Subcutaneous abdominal adipose tissue (tissue), 5 donors: ENCODE measurements around the gene PAH.

Experiments
- H3K27ac ChIP-seq: one replicate; pipeline ENCODE4 v1.7.0; 2013; ENCODE audit warnings: low read depth, mild to moderate bottlenecking, inconsistent platforms, low read length, moderate library complexity
- H3K27me3 ChIP-seq, 5 donors: one replicate each; pipeline ENCODE4 v1.7.0; 2013; ENCODE audit warnings: low read length in 5 of 5, inconsistent platforms in 1 of 5; ENCODE audit not compliant: control insufficient read depth in 5 of 5, insufficient read depth in 4 of 5
- H3K36me3 ChIP-seq, 5 donors: one replicate each; pipeline ENCODE4 v1.7.0; 2013; ENCODE audit warnings: low read length in 5 of 5; ENCODE audit not compliant: control insufficient read depth in 5 of 5, insufficient read depth in 5 of 5
- H3K4me1 ChIP-seq, 5 donors: one replicate each; pipeline ENCODE4 v1.7.0; 2013; ENCODE audit warnings: low read length in 5 of 5, mild to moderate bottlenecking in 3 of 5, moderate library complexity in 1 of 5; ENCODE audit not compliant: control insufficient read depth in 5 of 5, insufficient read depth in 5 of 5
- H3K4me3 ChIP-seq, 5 donors: one replicate each; pipeline ENCODE4 v1.7.0; 2013; ENCODE audit warnings: low read length in 5 of 5, low read depth in 1 of 5
- H3K9ac ChIP-seq, 5 donors: one replicate each; pipeline ENCODE4 v1.7.0; 2013; ENCODE audit warnings: low read length in 5 of 5, mild to moderate bottlenecking in 4 of 5, moderate library complexity in 3 of 5
- H3K9me3 ChIP-seq, 5 donors: one replicate each; pipeline ENCODE4 v1.7.0; 2013; ENCODE audit warnings: low read length in 5 of 5; ENCODE audit not compliant: control insufficient read depth in 5 of 5
- donor health status: healthy.
- donor health status: healthy.
- donor health status: healthy.
- donor health status: healthy.
- donor health status: healthy.

Gene PAH

DNA sequence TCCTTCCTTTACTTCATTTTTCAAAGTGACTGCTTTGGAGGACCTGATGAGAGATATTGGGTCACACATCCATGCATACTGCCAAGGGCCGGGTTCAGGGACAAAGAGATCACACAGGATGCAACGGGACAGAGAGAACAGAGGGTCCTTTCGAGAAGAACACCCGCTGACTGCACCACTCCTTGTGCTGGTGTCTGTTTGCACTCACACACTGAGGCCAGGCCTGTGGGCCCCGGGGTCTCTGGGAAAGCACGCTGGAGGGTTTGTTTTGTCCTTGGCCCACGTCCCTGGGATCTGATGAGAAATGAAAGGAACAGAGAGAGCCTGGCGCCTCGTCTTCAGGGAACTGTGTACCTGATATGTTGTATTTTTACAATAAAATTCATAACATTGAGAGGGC lies 42.2 kb downstream of the PAH start:
- Histone ChIP-seq H3K27ac (no peak overlapping the region), H3K4me1 (peaks cover 0 to 5% (median 4%) of the 10 kb centered on the region in 5 donors), H3K27me3 (no peaks in the 10 kb centered on the region), H3K9ac (no peak overlapping the region), H3K36me3 (no peaks in the 10 kb centered on the region), H3K9me3 (no peaks in the 10 kb centered on the region), H3K4me3 (no peak overlapping the region)

- Histone ChIP-seq H3K27me3 (no peaks in the 10 kb centered on the region), H3K9ac (no peak overlapping the region), H3K9me3 (no peaks in the 10 kb centered on the region), H3K4me1 (no peaks in the 10 kb centered on the region), H3K36me3 (no peaks in the 10 kb centered on the region), H3K27ac (no peak overlapping the region), H3K4me3 (no peak overlapping the region)
Observed at GRCh38 chr12:102873077-102873476, 44.0 kb downstream of the PAH start.

DNA sequence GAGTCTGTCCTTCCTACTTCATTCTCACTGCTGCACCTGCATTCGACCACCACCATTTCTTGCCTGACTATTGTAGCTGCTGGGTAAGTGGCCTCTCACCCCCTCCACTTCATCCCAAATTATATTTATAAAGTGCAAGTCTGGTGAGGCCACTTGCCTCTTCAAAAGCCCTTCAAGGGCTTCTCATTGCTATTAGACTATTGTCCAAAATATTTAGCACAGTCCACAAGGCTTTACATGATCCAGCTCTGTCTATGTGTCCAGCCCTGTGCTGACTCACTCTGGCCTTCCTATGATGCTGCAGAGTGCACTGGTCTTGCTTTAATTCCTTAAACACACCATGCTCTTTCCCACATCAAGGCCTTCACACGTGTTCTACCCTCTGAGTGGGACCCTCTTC lies 46.0 kb downstream of the PAH start:
- no peaks in the 10 kb centered on the region for H3K4me1 ChIP-seq
- no peaks in the 10 kb centered on the region for H3K36me3 ChIP-seq
- no peaks in the 10 kb centered on the region for H3K27me3 ChIP-seq
- H3K27ac ChIP-seq: no peak overlapping the region
- no peaks in the 10 kb centered on the region for H3K9me3 ChIP-seq
- H3K9ac ChIP-seq: no peak overlapping the region
- H3K4me3 ChIP-seq: no peak overlapping the region

DNA sequence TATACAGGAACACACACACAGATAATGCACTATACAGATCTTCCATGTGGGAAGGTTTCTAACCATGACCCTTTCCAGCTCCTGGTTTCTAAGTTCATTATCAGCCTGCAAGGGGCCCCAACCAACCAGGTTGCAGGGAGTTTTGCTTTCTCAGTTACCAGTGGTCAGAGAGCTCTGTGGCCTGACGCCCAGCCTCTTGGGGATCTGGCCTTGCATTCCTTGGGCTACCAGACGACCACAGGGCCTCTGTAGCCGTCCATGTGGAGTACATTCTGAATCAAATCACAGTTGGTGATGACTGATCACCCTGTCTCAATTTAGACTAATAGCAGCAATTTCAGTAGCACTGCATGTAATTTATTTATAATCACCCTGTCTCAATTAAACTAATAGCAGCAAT lies 47.5 kb downstream of the PAH start:
- no peaks in the 10 kb centered on the region for H3K36me3 ChIP-seq
- no peak overlapping the region for H3K9ac ChIP-seq
- H3K4me3 ChIP-seq: no peak overlapping the region
- no peak overlapping the region for H3K27ac ChIP-seq
- no peaks in the 10 kb centered on the region for H3K9me3 ChIP-seq
- no peaks in the 10 kb centered on the region for H3K4me1 ChIP-seq
- H3K27me3 ChIP-seq: no peaks in the 10 kb centered on the region

DNA sequence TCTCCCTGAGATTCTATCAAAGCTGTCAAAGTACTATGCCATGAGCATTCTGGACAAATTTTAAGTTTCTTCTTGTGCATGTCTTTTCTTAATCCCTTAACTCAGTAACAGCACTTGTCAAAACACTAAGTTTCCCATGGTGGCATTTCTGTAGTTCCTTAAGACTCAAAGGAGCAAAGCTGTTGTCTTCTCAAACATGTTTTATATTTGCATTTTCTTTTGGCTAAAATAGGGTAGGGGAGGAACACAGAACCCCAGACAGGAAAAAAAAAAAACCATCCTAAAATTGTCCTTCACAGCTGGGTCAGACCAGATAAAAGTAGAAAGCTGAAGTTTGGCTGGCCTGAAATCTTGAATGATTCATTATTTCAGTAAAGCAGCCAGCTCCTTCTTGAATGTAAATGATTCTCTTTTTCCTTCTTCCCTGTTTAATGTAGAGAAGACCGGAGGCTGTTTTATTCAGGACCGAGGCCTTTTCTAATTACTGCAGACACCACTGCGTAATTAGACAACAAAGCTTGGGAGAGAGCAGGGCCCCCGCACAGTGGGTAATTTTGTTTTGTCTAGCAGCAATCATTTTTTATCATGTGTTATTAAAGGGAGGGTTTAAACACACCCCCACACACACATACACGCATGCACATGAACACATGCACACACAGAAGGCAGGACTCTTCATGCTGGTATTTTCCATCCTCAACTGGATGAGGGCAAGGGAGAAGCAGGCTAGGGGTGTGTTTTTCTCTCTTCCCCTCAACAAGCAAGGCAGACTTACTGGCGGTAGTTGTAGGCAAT lies 51.0 kb downstream of the PAH start:
- no peaks in the 10 kb centered on the region for H3K27me3 ChIP-seq
- no peak overlapping the region for H3K9ac ChIP-seq
- H3K4me3 ChIP-seq: no peak overlapping the region
- no peaks in the 10 kb centered on the region for H3K9me3 ChIP-seq
- no peaks in the 10 kb centered on the region for H3K4me1 ChIP-seq
- H3K36me3 ChIP-seq: no peaks in the 10 kb centered on the region
- H3K27ac ChIP-seq: no peak overlapping the region

- no peaks in the 10 kb centered on the region for H3K9me3 ChIP-seq
- H3K4me3 ChIP-seq: no peak overlapping the region
- no peaks in the 10 kb centered on the region for H3K4me1 ChIP-seq
- no peak overlapping the region for H3K27ac ChIP-seq
- H3K36me3 ChIP-seq: no peaks in the 10 kb centered on the region
- H3K27me3 ChIP-seq: no peaks in the 10 kb centered on the region
- H3K9ac ChIP-seq: no peak overlapping the region
Observed at GRCh38 chr12:102862486-102862885, 54.6 kb downstream of the PAH start.

- H3K4me3 ChIP-seq: no peak overlapping the region
- no peak overlapping the region for H3K27ac ChIP-seq
- no peaks in the 10 kb centered on the region for H3K4me1 ChIP-seq
- no peaks in the 10 kb centered on the region for H3K36me3 ChIP-seq
- H3K27me3 ChIP-seq: peaks cover 0 to 3% (median 0%) of the 10 kb centered on the region in 5 donors
- H3K9me3 ChIP-seq: no peaks in the 10 kb centered on the region
- H3K9ac ChIP-seq: no peak overlapping the region
Observed at GRCh38 chr12:102851246-102851645, 65.8 kb downstream of the PAH start.

DNA sequence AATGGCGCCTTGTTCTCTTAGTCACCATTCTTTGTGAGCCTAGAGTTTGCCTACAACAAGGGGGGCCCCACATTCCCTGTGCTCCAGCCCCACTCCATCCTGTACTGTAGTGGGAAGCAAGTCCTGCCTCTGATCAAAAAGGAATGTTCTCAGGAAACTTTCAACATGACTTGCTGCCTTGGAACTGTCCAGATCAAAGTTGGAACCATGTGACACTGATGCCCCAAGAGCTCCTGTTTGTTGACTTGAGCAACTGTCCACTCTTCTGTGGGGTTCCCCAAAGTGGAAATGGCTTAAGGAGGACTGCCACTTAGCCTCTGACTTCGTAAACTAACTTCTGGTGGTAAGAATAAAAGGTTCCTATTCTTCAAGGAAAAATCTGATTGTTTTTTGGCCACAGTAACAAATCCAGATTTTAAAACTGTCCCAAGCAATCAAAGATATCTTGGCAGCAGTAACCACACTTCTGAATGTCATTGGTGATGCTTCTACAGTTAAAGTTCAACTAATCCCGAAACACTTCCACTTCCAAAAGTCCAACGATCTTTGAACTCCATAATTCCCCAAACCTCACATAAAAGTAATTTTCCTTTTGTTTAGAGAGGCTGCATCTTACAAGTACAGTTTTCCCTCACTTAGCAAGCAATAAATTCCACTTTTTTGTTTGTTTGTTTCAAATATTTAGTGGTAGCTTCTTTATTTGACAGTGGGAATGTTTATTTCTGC lies 67.2 kb downstream of the PAH start:
- no peak overlapping the region for H3K4me3 ChIP-seq
- H3K9me3 ChIP-seq: no peaks in the 10 kb centered on the region
- H3K27ac ChIP-seq: no peak overlapping the region
- no peaks in the 10 kb centered on the region for H3K4me1 ChIP-seq
- H3K27me3 ChIP-seq: peaks cover 0 to 3% (median 2%) of the 10 kb centered on the region in 5 donors
- H3K36me3 ChIP-seq: no peaks in the 10 kb centered on the region
- H3K9ac ChIP-seq: no peak overlapping the region

DNA sequence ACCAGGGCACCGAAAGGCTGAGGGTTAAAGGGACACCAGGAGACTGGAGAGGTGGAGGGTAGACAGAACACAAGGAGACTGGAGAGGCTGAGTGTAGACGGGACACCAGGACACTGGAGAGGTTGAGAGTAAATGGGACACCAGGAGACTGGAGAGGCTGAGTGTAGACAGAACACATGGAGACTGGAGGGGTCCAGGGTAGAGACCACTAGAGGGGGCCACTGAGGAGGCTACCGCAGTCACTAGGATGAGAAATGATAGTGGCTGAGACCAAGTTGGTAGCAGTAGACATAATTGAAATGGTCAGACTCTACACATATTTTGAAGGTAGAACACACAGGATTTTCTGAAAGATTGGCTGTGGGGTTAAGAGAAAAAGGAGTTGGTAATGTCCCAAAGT lies 68.2 kb downstream of the PAH start:
- no peaks in the 10 kb centered on the region for H3K36me3 ChIP-seq
- H3K27me3 ChIP-seq: peaks cover 0 to 3% (median 2%) of the 10 kb centered on the region in 5 donors
- no peaks in the 10 kb centered on the region for H3K4me1 ChIP-seq
- H3K4me3 ChIP-seq: no peak overlapping the region
- no peak overlapping the region for H3K9ac ChIP-seq
- no peak overlapping the region for H3K27ac ChIP-seq
- H3K9me3 ChIP-seq: no peaks in the 10 kb centered on the region

DNA sequence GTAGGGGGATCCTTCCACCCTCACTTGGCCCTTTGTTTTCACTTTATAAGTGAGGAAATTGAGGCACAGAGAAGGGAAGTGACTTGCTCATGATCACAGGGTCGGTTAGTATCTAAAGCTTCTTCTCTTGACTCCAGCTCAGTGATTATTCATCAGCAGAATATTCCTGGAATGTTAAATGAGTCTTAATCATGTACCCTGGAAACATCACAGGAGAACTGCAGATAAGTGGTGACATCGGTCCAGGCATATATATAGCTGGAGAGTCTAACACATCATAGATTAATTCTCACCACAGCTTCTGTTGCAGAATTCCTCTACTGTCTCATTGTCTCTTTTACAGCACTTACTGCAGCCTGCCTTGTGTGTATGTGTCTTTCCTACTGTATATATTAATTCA lies 69.9 kb downstream of the PAH start:
- no peak overlapping the region for H3K9ac ChIP-seq

More for the DNA sequence above, 69.9 kb downstream of the PAH start:
- no peak overlapping the region for H3K4me3 ChIP-seq
- peaks cover 0 to 3% (median 2%) of the 10 kb centered on the region in 5 donors for H3K27me3 ChIP-seq
- H3K4me1 ChIP-seq: no peaks in the 10 kb centered on the region
- H3K9me3 ChIP-seq: no peaks in the 10 kb centered on the region
- H3K36me3 ChIP-seq: no peaks in the 10 kb centered on the region
- no peak overlapping the region for H3K27ac ChIP-seq
